ENCODE results near the gene XAGE1A.
"Not testable (repeated sequence)": the region's sequence is repeated elsewhere in the genome, so short reads cannot be mapped to it uniquely, and the experiment has no call there.

XAGE1A gene, protein sequence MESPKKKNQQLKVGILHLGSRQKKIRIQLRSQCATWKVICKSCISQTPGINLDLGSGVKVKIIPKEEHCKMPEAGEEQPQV

DNA sequence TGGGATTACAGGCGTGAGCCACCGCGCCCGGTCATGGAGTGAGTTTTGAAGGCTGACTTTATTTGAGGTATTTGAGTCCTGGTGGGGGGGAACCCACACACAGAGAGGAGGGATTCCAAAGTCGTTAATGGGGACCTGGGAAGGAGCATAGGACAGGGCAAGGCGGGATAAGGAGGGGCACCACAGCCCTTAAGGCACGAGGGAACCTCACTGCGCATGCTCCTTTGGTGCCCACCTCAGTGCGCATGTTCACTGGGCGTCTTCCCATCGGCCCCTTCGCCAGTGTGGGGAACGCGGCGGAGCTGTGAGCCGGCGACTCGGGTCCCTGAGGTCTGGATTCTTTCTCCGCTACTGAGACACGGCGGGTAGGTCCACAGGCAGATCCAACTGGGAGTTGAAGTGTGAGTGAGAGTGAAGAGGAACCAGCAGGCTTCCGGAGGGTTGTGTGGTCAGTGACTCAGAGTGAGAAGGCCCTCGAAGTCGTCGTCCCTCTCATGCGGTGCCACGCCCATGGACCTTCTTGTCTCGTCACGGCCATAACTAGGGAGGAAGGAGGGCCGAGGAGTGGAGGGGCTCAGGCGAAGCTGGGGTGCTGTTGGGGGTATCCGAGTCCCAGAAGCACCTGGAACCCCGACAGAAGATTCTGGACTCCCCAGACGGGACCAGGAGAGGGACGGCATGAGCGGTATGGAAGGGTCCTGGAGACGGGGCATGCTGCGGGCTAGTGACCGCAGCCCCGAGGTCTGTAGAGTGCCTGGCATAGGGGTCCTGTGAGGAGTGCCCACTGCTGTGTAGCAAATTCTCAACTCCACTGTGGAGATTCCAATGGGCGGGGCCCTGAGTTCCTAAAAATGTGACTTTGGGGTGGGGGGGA lies at the start of gene XAGE1A:
TSS of gene XAGE1A (plus strand) at position 264 of the 874 bp plus-strand sequence. CDS start 1,554 bp downstream, outside the sequence.
- in situ Hi-C loops (cut with MboI; ENCODE audit: low sequenced_read_pairs), result not testable (repeated sequence)

DNA sequence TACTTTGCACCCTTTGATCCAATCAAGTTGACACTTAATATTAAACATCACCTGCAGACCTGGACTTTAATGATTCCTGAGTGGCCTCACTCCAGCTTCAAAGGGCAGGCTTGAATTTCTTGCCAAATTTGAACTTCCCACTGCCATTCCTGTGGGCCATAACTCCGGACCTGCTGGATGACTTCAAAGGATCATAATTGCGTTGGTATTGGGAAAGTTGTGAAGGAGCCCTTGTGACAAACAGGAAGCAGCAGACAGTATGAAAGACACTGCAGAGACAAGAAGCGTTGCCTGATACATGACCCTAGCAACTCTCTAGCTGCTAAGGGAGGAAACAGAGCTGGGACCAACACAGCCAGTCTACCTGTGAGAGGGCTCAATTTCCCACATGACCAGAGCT lies 43.6 kb upstream of the XAGE1A start:
- in situ Hi-C loops (cut with MboI; ENCODE audit: low sequenced_read_pairs), result not testable (repeated sequence)

DNA sequence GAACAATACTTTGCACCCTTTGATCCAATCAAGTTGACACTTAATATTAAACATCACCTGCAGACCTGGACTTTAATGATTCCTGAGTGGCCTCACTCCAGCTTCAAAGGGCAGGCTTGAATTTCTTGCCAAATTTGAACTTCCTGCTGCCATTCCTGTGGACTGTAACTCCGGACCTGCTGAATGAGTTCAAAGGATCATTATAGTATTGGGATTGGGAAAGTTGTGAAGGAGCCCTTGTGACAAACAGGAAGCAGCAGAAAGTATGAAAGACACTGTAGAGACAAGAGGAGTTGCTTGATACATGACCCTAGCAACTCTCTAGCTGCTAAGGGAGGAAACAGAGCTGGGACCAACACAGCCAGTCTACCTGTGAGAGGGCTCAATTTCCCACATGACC lies 24.3 kb upstream of the XAGE1A start:
- in situ Hi-C loops (cut with MboI; ENCODE audit: low sequenced_read_pairs), result not testable (repeated sequence)

DNA sequence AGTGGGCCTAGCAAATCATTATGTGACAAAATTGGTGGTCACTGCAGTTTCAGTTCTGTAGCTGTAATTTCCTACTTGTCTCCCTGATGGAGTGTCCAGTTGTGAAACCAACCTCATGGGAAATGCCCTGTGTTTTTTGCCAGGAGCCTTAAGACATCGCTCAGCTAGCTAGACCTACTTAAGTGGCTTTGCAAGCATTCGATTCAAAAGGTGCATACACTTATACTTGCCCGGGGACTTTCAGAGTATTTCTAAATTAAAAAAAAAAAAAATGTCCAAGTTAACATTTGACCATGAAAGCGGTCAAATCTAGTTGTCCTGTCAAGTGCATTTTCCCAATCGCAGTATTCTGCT lies 788 bp downstream of the XAGE1A start:
- in situ Hi-C loops (cut with MboI; ENCODE audit: low sequenced_read_pairs), result not testable (repeated sequence)

DNA sequence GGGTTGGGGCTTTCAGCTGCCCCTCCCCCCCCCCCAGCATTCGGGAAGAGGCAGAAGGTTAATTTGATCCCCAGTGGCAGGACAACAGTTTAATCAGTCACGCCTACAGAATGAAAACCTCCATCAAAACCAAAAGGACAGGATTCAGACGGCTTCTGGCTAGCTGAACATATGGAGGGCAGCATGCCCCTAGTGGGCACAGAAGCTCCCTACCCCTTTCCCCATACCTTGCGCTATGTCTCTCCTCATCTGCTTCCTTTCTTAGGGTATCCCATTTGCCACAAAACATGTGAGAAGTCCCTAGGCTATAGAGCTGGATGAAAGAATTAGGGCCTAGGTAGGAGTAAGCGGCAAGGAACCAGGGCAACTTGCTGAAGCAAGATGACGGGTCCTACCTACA lies 5.8 kb downstream of the XAGE1A start:
- in situ Hi-C loops (cut with MboI; ENCODE audit: low sequenced_read_pairs), result not testable (repeated sequence)

DNA sequence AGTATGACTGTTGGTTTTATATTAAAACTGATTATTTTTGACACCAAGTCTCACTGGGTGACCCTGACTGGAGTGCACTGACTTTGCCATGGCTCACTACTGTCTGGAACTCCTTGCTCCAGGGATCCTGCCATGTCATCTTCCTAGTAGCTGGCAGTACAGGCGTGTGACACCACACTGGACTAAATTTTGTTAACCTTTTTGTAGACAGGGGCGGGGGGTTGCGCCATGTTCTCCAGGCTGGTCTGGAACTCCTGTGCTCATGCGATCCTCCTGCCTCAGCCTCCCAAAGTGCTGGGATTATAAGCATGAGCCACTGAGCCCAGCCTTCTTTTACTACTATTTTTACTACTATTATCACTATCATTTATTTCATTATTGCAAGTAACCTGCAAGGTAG lies 8.9 kb downstream of the XAGE1A start:
- in situ Hi-C loops (cut with MboI; ENCODE audit: low sequenced_read_pairs), result no loop called here

DNA sequence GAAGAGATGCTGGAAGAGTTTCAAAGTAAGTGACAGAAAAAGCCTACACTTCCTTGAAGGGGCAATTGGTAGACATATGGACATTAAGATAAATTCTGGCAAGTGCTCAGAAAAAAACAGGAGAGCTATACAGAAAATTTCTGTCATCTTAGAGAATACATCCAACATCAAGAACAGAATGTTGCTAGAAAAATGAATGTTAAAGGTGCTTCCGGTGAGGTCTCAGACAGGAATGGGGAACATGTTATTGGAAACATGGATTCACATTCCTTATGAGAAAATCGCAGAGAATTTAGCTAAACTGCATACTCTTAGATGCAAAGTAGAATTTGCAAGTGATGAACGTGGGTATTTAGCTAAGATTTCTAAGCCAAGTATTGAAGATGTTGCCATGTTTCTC lies 11.7 kb downstream of the XAGE1A start:
- in situ Hi-C loops (cut with MboI; ENCODE audit: low sequenced_read_pairs), result no loop called here

DNA sequence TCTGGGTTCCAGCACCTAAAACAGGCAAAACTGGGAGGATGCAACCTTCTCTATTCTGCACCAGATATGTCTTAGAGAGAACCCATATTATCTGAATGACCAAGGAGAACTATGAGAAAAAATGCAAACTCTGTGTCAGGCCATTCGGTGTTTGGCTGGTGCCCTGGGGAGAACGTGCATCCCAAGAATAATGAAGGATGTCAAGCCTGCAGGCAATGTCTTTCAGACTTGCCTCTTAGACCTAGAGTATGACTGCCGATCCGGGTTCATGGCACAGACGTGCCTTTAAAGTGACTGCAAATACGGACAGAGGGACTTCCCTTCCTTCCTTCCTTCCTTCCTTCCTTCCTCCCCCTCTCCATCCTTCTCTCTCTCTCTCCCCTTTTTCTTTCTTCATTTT lies 14.3 kb downstream of the XAGE1A start:
- in situ Hi-C loops (cut with MboI; ENCODE audit: low sequenced_read_pairs), result no loop called here

DNA sequence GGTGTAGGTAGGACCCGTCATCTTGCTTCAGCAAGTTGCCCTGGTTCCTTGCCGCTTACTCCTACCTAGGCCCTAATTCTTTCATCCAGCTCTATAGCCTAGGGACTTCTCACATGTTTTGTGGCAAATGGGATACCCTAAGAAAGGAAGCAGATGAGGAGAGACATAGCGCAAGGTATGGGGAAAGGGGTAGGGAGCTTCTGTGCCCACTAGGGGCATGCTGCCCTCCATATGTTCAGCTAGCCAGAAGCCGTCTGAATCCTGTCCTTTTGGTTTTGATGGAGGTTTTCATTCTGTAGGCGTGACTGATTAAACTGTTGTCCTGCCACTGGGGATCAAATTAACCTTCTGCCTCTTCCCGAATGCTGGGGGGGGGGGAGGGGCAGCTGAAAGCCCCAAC lies 15.5 kb downstream of the XAGE1A start:
- in situ Hi-C loops (cut with MboI; ENCODE audit: low sequenced_read_pairs), result not testable (repeated sequence)

DNA sequence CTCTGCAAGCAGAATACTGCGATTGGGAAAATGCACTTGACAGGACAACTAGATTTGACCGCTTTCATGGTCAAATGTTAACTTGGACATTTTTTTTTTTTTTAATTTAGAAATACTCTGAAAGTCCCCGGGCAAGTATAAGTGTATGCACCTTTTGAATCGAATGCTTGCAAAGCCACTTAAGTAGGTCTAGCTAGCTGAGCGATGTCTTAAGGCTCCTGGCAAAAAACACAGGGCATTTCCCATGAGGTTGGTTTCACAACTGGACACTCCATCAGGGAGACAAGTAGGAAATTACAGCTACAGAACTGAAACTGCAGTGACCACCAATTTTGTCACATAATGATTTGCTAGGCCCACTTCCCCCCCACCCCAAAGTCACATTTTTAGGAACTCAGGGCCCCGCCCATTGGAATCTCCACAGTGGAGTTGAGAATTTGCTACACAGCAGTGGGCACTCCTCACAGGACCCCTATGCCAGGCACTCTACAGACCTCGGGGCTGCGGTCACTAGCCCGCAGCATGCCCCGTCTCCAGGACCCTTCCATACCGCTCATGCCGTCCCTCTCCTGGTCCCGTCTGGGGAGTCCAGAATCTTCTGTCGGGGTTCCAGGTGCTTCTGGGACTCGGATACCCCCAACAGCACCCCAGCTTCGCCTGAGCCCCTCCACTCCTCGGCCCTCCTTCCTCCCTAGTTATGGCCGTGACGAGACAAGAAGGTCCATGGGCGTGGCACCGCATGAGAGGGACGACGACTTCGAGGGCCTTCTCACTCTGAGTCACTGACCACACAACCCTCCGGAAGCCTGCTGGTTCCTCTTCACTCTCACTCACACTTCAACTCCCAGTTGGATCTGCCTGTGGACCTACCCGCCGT lies 20.7 kb downstream of the XAGE1A start:
- in situ Hi-C loops (cut with MboI; ENCODE audit: low sequenced_read_pairs), result not testable (repeated sequence)

DNA sequence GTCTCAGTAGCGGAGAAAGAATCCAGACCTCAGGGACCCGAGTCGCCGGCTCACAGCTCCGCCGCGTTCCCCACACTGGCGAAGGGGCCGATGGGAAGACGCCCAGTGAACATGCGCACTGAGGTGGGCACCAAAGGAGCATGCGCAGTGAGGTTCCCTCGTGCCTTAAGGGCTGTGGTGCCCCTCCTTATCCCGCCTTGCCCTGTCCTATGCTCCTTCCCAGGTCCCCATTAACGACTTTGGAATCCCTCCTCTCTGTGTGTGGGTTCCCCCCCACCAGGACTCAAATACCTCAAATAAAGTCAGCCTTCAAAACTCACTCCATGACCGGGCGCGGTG lies 21.3 kb downstream of the XAGE1A start, which contains the start of gene XAGE1B:
TSS of gene XAGE1B (minus strand) at position 77 of the 339 bp plus-strand sequence. CDS start 1,536 bp downstream, outside the sequence.
- in situ Hi-C loops (cut with MboI; ENCODE audit: low sequenced_read_pairs), result not testable (repeated sequence)

DNA sequence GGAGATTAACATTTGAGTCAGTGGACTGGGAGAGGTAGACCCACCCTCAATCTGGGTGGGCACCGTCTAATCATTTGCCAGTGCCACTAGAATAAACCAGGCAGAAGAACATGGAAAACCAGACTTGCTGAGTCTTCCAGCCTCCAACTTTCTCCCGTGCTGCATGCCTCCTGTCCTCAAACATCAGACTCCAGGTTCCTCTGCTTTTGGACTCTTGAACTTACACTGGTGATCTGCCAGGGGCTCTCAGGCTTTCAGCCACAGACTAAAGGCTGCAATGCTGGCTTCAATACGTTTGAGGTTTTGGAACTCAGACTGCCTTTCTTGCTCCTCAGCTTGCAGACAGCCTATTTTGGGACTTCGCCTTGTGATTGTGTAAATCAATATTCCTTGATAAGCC lies 45.4 kb downstream of the XAGE1A start:
- in situ Hi-C loops (cut with MboI; ENCODE audit: low sequenced_read_pairs), result not testable (repeated sequence)

DNA sequence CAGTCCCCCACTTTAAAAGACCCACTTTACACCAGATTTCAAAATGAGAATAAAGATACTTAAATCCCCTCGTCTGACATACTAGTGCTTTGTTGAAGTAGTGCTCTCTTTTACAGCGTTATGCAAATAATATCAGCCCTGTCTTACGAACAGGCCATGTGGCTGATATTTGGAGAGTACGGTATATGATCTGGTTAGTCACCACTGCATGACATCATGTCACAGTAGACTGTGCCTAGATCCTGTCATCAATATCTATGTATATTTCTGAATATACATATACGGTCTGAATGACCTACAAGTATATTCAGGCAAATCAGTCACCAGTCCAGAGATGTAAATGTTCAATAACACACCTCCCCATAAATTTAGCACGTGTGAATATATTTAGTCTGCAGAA lies 46.7 kb downstream of the XAGE1A start:
- in situ Hi-C loops (cut with MboI; ENCODE audit: low sequenced_read_pairs), result no loop called here

DNA sequence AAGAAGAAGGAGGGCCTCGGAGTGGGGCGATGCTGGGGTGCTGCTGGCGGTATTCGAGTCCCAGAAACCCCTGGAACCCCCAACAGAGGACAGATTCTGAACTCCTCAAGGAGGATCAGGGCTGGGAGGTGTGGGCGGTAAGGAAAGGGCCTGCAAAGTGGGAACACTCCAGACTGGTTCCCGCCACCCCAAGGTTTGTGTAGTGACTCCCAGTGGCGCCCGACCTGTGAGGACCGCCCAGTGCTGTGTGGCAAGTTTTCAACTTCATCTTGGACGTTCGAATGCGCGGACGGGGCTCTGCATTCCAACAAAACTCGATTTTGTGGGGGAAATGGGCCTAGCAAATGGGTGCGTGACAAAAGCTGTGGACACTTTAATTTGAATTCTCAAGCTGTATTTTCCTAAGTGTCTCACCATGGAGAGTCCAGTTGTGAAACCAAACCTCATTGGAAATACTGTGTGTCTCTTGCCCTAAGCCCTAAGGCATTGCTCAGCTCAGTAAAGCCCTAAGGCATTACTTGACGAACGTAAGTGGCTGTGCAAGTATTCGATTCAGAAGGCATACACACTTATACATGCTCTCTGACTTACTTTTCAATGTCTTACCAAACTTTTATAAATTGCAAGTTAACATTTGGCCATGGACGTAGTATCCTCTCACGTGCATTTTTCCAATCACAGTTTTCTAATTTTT lies 48.7 kb downstream of the XAGE1A start:
- in situ Hi-C loops (cut with MboI; ENCODE audit: low sequenced_read_pairs), result no loop called here

DNA sequence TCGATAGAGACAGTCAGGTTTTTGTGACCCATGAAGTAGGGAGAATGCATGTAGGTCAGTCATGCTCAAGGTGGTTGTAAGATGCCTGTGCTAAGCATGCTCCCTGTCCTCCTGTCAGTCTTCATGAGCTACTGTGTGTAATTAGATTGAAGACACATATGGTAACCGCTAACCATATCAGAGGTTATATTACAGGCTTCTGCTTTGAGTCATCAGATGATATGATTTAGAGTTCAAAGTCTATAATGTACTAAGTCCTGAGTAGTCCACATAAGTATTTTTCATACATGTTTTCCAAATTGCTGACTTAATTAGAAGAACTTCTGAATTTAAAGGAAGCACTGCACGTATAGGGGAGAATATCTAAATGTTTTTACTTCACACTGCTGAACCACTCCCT lies 53.2 kb downstream of the XAGE1A start:
- in situ Hi-C loops (cut with MboI; ENCODE audit: low sequenced_read_pairs), result not testable (repeated sequence)
